ENCODE data around the gene SLTM. TPM values are rescaled to one million over a fixed set of nuclear protein-coding genes. Genes with fewer than 3 reads are reported as not detected.
"Not testable (repeated sequence)": the region's sequence is repeated elsewhere in the genome, so short reads cannot be mapped to it uniquely, and the experiment has no call there.

SLTM gene
- polyA plus RNA-seq, 1 donor from 2014 or later, result 124 TPM

- no peaks in the 10 kb centered on the region for H3K79me2 ChIP-seq (replicated peaks; ENCODE audit: insufficient read depth, low read length)
- TF ChIP-seq REST (IDR thresholded peaks at IDR 0.05; ENCODE audit: borderline replicate concordance) (no peak), MXI1 (conservative IDR thresholded peaks at IDR 0.05; ENCODE audit: poor library complexity, severe bottlenecking) (no peak), EP300 (conservative IDR thresholded peaks at IDR 0.05; ENCODE audit: poor library complexity, severe bottlenecking) (no peak), EZH2 (IDR thresholded peaks at IDR 0.05; ENCODE audit: borderline replicate concordance, insufficient read depth, low read length, poor library complexity, severe bottlenecking) (no peak)
- no peaks in the 10 kb centered on the region for H3F3A ChIP-seq (ENCODE audit: insufficient read depth, low read length, poor library complexity, severe bottlenecking)
- no peaks in the 10 kb centered on the region for H3K27me3 ChIP-seq (ENCODE audit: insufficient read depth, low read depth, low read length)
- no peaks in the 10 kb centered on the region for H3K9me3 ChIP-seq (ENCODE audit: low read length)
- H3K9me2 ChIP-seq (ENCODE audit: insufficient read depth, low read length), result no peaks in the 10 kb centered on the region
- H3K36me3 ChIP-seq (ENCODE audit: insufficient read depth, low read length), result no peaks in the 10 kb centered on the region
- no peak overlapping the region for H3K27ac ChIP-seq (ENCODE audit: low read length)
- no peaks in the 10 kb centered on the region for H4K20me1 ChIP-seq (ENCODE audit: insufficient read depth)
- no peak overlapping the region for H3K9ac ChIP-seq (ENCODE audit: low read length)
- no peak overlapping the region for H3K4me3 ChIP-seq (ENCODE audit: low read length)
- no peak overlapping the region for H2AFZ ChIP-seq (ENCODE audit: low read depth, low read length)
- H3K4me2 ChIP-seq (ENCODE audit: low read length), result no peak overlapping the region
Measured at GRCh38 chr15:58864602-58865424, 68.7 kb downstream of the SLTM start.

GRCh38 chr15:58862326-58862725 lies 71.2 kb downstream of the SLTM start:
- H3F3A ChIP-seq (ENCODE audit: insufficient read depth, low read length, poor library complexity, severe bottlenecking), result no peaks in the 10 kb centered on the region
- no peaks in the 10 kb centered on the region for H4K20me1 ChIP-seq (ENCODE audit: insufficient read depth)
- TF ChIP-seq SMC3 (conservative IDR thresholded peaks at IDR 0.05; ENCODE audit: poor library complexity) (no peak), REST (IDR thresholded peaks at IDR 0.05; ENCODE audit: borderline replicate concordance) (no peak), POLR2AphosphoS5 (IDR thresholded peaks at IDR 0.05) (no peak), MXI1 (conservative IDR thresholded peaks at IDR 0.05; ENCODE audit: poor library complexity, severe bottlenecking) (no peak), EP300 (conservative IDR thresholded peaks at IDR 0.05; ENCODE audit: poor library complexity, severe bottlenecking) (no peak), TAF1 (IDR thresholded peaks at IDR 0.05; ENCODE audit: low read depth) (no peak), EZH2 (IDR thresholded peaks at IDR 0.05; ENCODE audit: borderline replicate concordance, insufficient read depth, low read length, poor library complexity, severe bottlenecking) (no peak), RAD21 (conservative IDR thresholded peaks at IDR 0.05) (no peak), CTCF (IDR thresholded peaks at IDR 0.05; ENCODE audit: poor library complexity, severe bottlenecking) (no peak)

GRCh38 chr15:58856621-58857020 lies 76.9 kb downstream of the SLTM start:
- not testable (repeated sequence) for H3K9ac ChIP-seq (ENCODE audit: low read length); H4K20me1 ChIP-seq (ENCODE audit: insufficient read depth); H3K4me3 ChIP-seq (ENCODE audit: low read length); H3K4me2 ChIP-seq (ENCODE audit: low read length); H3K79me2 ChIP-seq (replicated peaks; ENCODE audit: insufficient read depth, low read length); H3K27ac ChIP-seq (ENCODE audit: low read length); H2AFZ ChIP-seq (ENCODE audit: low read depth, low read length); H3K9me2 ChIP-seq (ENCODE audit: insufficient read depth, low read length); H3K9me3 ChIP-seq (ENCODE audit: low read length); H3K27me3 ChIP-seq (ENCODE audit: insufficient read depth, low read depth, low read length); H3F3A ChIP-seq (ENCODE audit: insufficient read depth, low read length, poor library complexity, severe bottlenecking); H3K36me3 ChIP-seq (ENCODE audit: insufficient read depth, low read length)

More at GRCh38 chr15:58862326-58862725, 71.2 kb downstream of the SLTM start:
- Histone ChIP-seq H3K4me3 (ENCODE audit: low read length) (no peak overlapping the region), H3K9me3 (ENCODE audit: low read length) (no peaks in the 10 kb centered on the region), H3K36me3 (ENCODE audit: insufficient read depth, low read length) (no peaks in the 10 kb centered on the region), H3K9me2 (ENCODE audit: insufficient read depth, low read length) (no peaks in the 10 kb centered on the region), H3K27ac (ENCODE audit: low read length) (no peak overlapping the region), H3K4me2 (ENCODE audit: low read length) (no peak overlapping the region), H2AFZ (ENCODE audit: low read depth, low read length) (no peak overlapping the region), H3K9ac (ENCODE audit: low read length) (no peak overlapping the region), H3K27me3 (ENCODE audit: insufficient read depth, low read depth, low read length) (no peaks in the 10 kb centered on the region), H3K79me2 (replicated peaks; ENCODE audit: insufficient read depth, low read length) (no peaks in the 10 kb centered on the region)
